K562 (cell line): ENCODE data around the gene NDUFB10. TPM values are rescaled to one million over a fixed set of nuclear protein-coding genes. Genes with fewer than 3 reads are reported as not detected.

Experiments used
- ATAC-seq: fragments of 200-7000 bp; cut with Tn5 transposase; 3 replicates; pipeline ENCODE4 v1.9.1; 2020; ENCODE audit warnings: moderate library complexity
- BruUV-seq: library from RNA; stranded (reverse); fragments of 400-500 nt; replicated peaks from 2 replicates; lab custom pipeline; 2021; lab: Mats Ljungman, UMichigan
- CTCF ChIA-PET: fragments of 300-600 bp; formaldehyde crosslinking; extraction: SDS; loops from one replicate; lab custom pipeline; 2021; ENCODE audit warnings: low intra/inter-chr PET ratio; lab: Yijun Ruan, JAX
- POLR2A ChIA-PET: fragments of 300-600, 350-650 bp; sonication (Branson Sonifier 250); formaldehyde crosslinking; extraction: SDS; loops from one replicate; lab custom pipeline; 2021; ENCODE audit warnings: antibody characterized with exemption, inconsistent platforms; lab: Yijun Ruan, JAX
- DNase-seq, 4 experiments: peaks; one replicate each; pipeline versions ENCODE4 v3.0.0 to v3.0.0-alpha.2; 2011 to 2018; ENCODE audit warnings: low spot score in 3 of 4, mixed read lengths in 3 of 4; ENCODE audit errors: extremely low read depth in 1 of 4
- FAIRE-seq: peaks from 2 replicates; lab custom pipeline; 2011; peaks lifted over from hg19 to GRCh38; lab: Jason Lieb, UNC
- H2AFZ ChIP-seq: 2 replicates; pipeline ENCODE4 v1.6.0; 2011; ENCODE audit warnings: low read depth, low read length, control low read depth, inconsistent platforms
- H3K27ac ChIP-seq: fragments of 200-600 bp; 3 replicates; pipeline ENCODE4 v1.8.0; 2011; ENCODE audit warnings: low read depth, mild to moderate bottlenecking, control low read depth, inconsistent platforms, low read length, moderate library complexity, mixed read lengths; ENCODE audit errors: extremely low read depth
- H3K27me3 ChIP-seq, 2 experiments: fragments of 300-600 bp in 1 of 2; 2 replicates in 1 of 2; 3 replicates in 1 of 2; pipeline versions ENCODE4 v1.6.0 to v1.8.0; 2011; ENCODE audit warnings: inconsistent platforms in 2 of 2, low read length in 2 of 2, mild to moderate bottlenecking in 1 of 2, mixed read lengths in 1 of 2, moderate library complexity in 1 of 2; ENCODE audit not compliant: control insufficient read depth in 2 of 2, insufficient read depth in 2 of 2
- H3K36me3 ChIP-seq: fragments of 300-600 bp; 3 replicates; pipeline ENCODE4 v1.8.0; 2011; ENCODE audit warnings: mild to moderate bottlenecking, low read length, inconsistent platforms; ENCODE audit not compliant: control insufficient read depth, insufficient read depth
- H3K4me1 ChIP-seq, 2 experiments: fragments of 200-600 bp in 1 of 2; replicated peaks in 1 of 2; 2 replicates in 1 of 2; 3 replicates in 1 of 2; pipeline versions ENCODE4 v1.5.1 to v1.8.0; 2011; ENCODE audit warnings: inconsistent platforms in 2 of 2, low read length in 2 of 2, mild to moderate bottlenecking in 1 of 2, mixed read lengths in 1 of 2, moderate library complexity in 1 of 2; ENCODE audit not compliant: control insufficient read depth in 2 of 2, insufficient read depth in 2 of 2
- H3K4me2 ChIP-seq: 2 replicates; pipeline ENCODE4 v1.6.1; 2011; ENCODE audit warnings: low read length, control low read depth, inconsistent platforms, mixed read lengths; ENCODE audit not compliant: insufficient read depth
- H3K4me3 ChIP-seq: fragments of 200-600 bp; sonication (generic), shearing (Covaris generic); 2 replicates; pipeline ENCODE4 v1.5.1; 2016; ENCODE audit warnings: control low read depth, inconsistent platforms
- H3K79me2 ChIP-seq: fragments of 200-600 bp; 3 replicates; pipeline ENCODE4 v1.8.0; 2011; ENCODE audit warnings: low read length, inconsistent platforms; ENCODE audit not compliant: control insufficient read depth, insufficient read depth
- H3K9ac ChIP-seq, 2 experiments: 2 replicates each; pipeline versions ENCODE4 v1.6.0 to v1.6.1; 2011; ENCODE audit warnings: low read depth in 2 of 2, low read length in 2 of 2, control low read depth in 1 of 2, inconsistent platforms in 1 of 2, mild to moderate bottlenecking in 1 of 2, mixed read lengths in 1 of 2; ENCODE audit not compliant: insufficient read depth in 1 of 2
- H3K9me1 ChIP-seq: one replicate; pipeline ENCODE4 v1.6.0; 2011; ENCODE audit warnings: inconsistent platforms, mild to moderate bottlenecking, low read length, moderate library complexity; ENCODE audit not compliant: control insufficient read depth, insufficient read depth
- H3K9me3 ChIP-seq: replicated peaks from 2 replicates; pipeline ENCODE4 v1.5.1; 2011; ENCODE audit warnings: low read depth, low read length, inconsistent platforms; ENCODE audit not compliant: control insufficient read depth, insufficient read depth
- H4K20me1 ChIP-seq: replicated peaks from 2 replicates; pipeline ENCODE4 v1.6.1; 2011; ENCODE audit warnings: low read length, inconsistent platforms, mixed read lengths; ENCODE audit not compliant: control insufficient read depth, insufficient read depth
- CREBBP ChIP-seq: IDR thresholded peaks from one replicate; pipeline ENCODE4 v1.6.1; 2012; ENCODE audit warnings: low read depth, mild to moderate bottlenecking, control low read depth, inconsistent platforms, low read length
- DMBX1 ChIP-seq: fragments of 250-450 bp; sonication (Bioruptor Pico); IDR thresholded peaks from 2 replicates; pipeline ENCODE4 v1.8.0; 2022; ENCODE audit warnings: inconsistent platforms, mild to moderate bottlenecking, moderate library complexity, borderline replicate concordance
- ELF1 ChIP-seq: fragments of 200-800 bp; sonication (Bioruptor generic); IDR thresholded peaks from 2 replicates; pipeline ENCODE4 v1.6.1; 2016; ENCODE audit warnings: missing genetic modification characterization, missing compliant biosample characterization
- EP400 ChIP-seq: fragments of 450-650 bp; IDR thresholded peaks from 2 replicates; pipeline ENCODE4 v1.6.1; 2017; ENCODE audit warnings: antibody characterized with exemption, mild to moderate bottlenecking, moderate library complexity
- HLTF ChIP-seq: fragments of 450-650 bp; IDR thresholded peaks from 2 replicates; pipeline ENCODE4 v1.6.1; 2016
- KLF13 ChIP-seq: fragments of 450-650 bp; IDR thresholded peaks from 2 replicates; pipeline ENCODE4 v1.6.1; 2016; ENCODE audit warnings: missing genetic modification characterization, low read depth, mild to moderate bottlenecking, missing compliant biosample characterization, moderate library complexity, borderline replicate concordance
- MBD2 ChIP-seq: sonication (generic); IDR thresholded peaks from 2 replicates; pipeline ENCODE4 v1.6.1; 2016; ENCODE audit warnings: low read depth, borderline replicate concordance
- NBN ChIP-seq: fragments of 450-650 bp; IDR thresholded peaks from 2 replicates; pipeline ENCODE4 v1.6.1; 2016; ENCODE audit warnings: low read depth, mild to moderate bottlenecking
- NCOR1 ChIP-seq: fragments of 450-650 bp; IDR thresholded peaks from 2 replicates; pipeline ENCODE4 v1.6.1; 2016; ENCODE audit warnings: mild to moderate bottlenecking, moderate library complexity
- ZEB2 ChIP-seq: fragments of 450-650 bp; IDR thresholded peaks from 2 replicates; pipeline ENCODE4 v1.6.1; 2016
- ZFX ChIP-seq: sonication (generic); formaldehyde crosslinking; IDR thresholded peaks from 2 replicates; pipeline ENCODE4 v1.8.0; 2022; ENCODE audit warnings: mild to moderate bottlenecking, missing genetic modification reagents, moderate library complexity
- ZNF507 ChIP-seq: conservative IDR thresholded peaks from 2 replicates; pipeline ENCODE4 v1.6.1; 2017; ENCODE audit warnings: missing genetic modification characterization, missing compliant biosample characterization
- ZNF764 ChIP-seq: fragments of 250-450 bp; sonication (Bioruptor Pico); IDR thresholded peaks from 2 replicates; pipeline ENCODE4 v1.4.0; 2020; ENCODE audit warnings: low read depth, mild to moderate bottlenecking, moderate library complexity
- WGBS: fragments of 100-300 bp; shearing (Covaris generic); methylation state at CpG from one replicate; pipeline ENCODE4 v1.1.6; 2016; ENCODE audit warnings: low coverage, mixed read lengths; ENCODE audit not compliant: insufficient coverage; ENCODE audit errors: missing lambda C conversion rate; 5-methylcytosine and 5-hydroxymethylcytosine counted together
- in situ Hi-C: fragments of 300-500 bp; cut with MboI; formaldehyde crosslinking; loops from 4 replicates; pipeline ENCODE4 v1.15.0; 2018; ENCODE audit warnings: inconsistent platforms, mixed read lengths
- intact Hi-C: fragments of 100-400 bp; cut with micrococcal nuclease; formaldehyde crosslinking; loops from 2 replicates; pipeline ENCODE4 v1.14.2; 2022
- polyA plus RNA-seq, 8 experiments: library from polyadenylated mRNA; depleted of rRNA in 4 of 8; stranded (reverse) in 5 of 8; unstranded in 3 of 8; fragments of >200 nt; fragmentation: Nextera tagmentation in 2 of 8; fragmentation: Illumina TruSeq in 1 of 8; extraction: Ambion mirVana in 2 of 8; extraction: Trizol in 1 of 8; gene quantifications; 2 replicates each; pipeline versions ENCODE4 v1.2.1 to v1.2.3, GENCODE V29; 2011 to 2014; ENCODE audit warnings: inconsistent platforms in 1 of 8, missing spikeins in 1 of 8
- total RNA-seq, 7 experiments: library from RNA; depleted of rRNA in 6 of 7; stranded (reverse); fragments of >200 nt in 6 of 7; fragmentation: Illumina TruSeq in 2 of 7; extraction: Trizol in 2 of 7; gene quantifications; 2 replicates each; pipeline versions ENCODE4 v1.2.1 to v1.2.3, GENCODE V29; 2011 to 2021; ENCODE audit warnings: low replicate concordance in 1 of 7
- TF ChIP-seq, protein P1 (sequence below), 3 experiments: IDR thresholded peaks in 2 of 3; conservative IDR thresholded peaks in 1 of 3; 2 replicates each; pipeline ENCODE4 v1.5.1; 2011 to 2012; ENCODE audit warnings: low read length in 3 of 3, mild to moderate bottlenecking in 3 of 3, control low read depth in 2 of 3, improper control_type of control experiment in 1 of 3, inconsistent platforms in 1 of 3, low read depth in 1 of 3, mixed read lengths in 1 of 3, moderate library complexity in 1 of 3; ENCODE audit not compliant: insufficient read depth in 2 of 3

Gene NDUFB10
- total and polyA plus RNA-seq, 9 of the 15 experiments (the other 6 are each of a cell fraction or from before 2014, with no cell fraction given): 69.3 to 527 (median 161) TPM

DNA sequence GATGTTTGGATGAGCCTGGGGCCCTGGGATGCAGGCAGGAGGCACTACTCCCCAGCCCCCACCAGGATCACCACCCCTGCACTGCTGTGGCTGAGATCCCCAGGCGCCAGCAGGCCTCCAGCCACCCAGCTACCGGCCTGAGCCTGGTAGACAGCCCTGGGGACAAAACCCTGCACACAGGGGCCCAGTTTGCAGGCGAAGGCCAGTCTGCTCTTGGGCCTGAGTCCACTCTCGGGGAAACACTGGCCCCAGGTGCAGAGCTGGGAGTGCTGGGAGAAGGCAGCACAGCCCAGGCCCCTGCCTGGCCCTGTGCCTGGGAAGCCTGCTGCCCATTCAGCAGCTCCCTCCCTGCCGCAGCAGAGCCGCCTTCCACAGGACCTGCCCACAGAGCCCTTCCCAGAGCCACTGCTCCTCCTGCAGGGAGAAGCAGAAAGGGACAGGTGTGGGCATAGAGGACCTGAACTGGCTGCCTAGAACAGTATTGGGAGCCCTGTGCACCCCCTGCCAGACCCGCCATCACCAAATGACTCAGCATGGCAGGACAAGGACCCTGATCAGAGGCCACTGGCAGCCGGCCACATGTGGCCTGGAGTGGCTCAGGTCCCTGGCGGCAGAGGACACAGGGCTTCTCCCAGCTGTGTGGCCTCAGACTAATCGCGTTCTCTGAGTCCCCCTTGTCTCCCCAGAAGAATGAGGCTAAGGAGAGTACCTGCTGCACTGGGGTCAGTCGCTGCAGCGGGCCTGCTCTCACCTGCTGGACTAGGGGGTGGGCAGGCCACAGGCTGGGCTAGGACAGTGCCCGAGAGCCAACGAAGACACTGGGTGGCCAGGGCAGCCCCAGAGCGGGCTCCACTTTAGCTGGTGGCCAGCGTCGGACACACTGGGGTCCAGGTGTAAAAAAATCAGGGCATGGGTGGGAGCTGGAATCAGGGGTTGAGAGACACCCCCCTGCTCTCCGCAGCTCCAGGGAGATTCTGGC, 27.0 kb upstream of the NDUFB10 start:
- H4K20me1 ChIP-seq: no peaks in the 10 kb centered on the region
- BruUV-seq: no TSS peak
- no peak overlapping the region for H3K4me2 ChIP-seq
- DNase-seq (no peak), FAIRE-seq (no peak), ATAC-seq (no peak)
- WGBS: 62% methylated on average over 17 of the region's 19 CpGs
- ChIA-PET CTCF (no interaction called here), POLR2A (interaction anchor here (0.6 to 1.5 kb wide), 7 partner anchors 9 to 121 kb away, joined by 3 to 7 read pairs (median 4); partner anchors contain the start of genes MSRB1 and RPS2)
- no peak overlapping the region for H3K27ac ChIP-seq
- no peaks in the 10 kb centered on the region for H3K9me3 ChIP-seq
- no peaks in the 10 kb centered on the region for H3K79me2 ChIP-seq
- H3K4me3 ChIP-seq: no peak overlapping the region
- H3K9ac ChIP-seq: peak overlapping the region in 1 of 2 experiments; percentile 86; a peak in 2 of 4 replicates
- H3K27me3 ChIP-seq: no peaks in the 10 kb centered on the region
- H3K36me3 ChIP-seq: peaks cover 4% of the 10 kb centered on the region; the same call in 1 of the 3 replicates
- in situ Hi-C loops (loop anchor here (5.0 kb wide), 1 partner anchor 150 kb away; the partner anchor contains the start of genes NUBP2 and SPSB3), intact Hi-C loops (no loop called here)
- H3K9me1 ChIP-seq: no peaks in the 10 kb centered on the region
- peak overlapping the region; percentile 31; the same call in 1 of the 2 replicates for H2AFZ ChIP-seq
- peaks cover 10 to 44% of the 10 kb centered on the region in 2 experiments; a peak in 4 of 5 replicates for H3K4me1 ChIP-seq
- TF ChIP-seq HLTF (no peak), ZNF507 (no peak), EP400 (no peak), ELF1 (tag) (no peak), ZFX (CRISPR knock-in tag) (0 out of 2 replicates have a peak, but pooled peaks have one; percentile 7), CREBBP (no peak), DMBX1 (CRISPR knock-in tag) (no peak), KLF13 (tag) (no peak), NBN (no peak), NCOR1 (no peak), ZNF764 (CRISPR knock-in tag) (no peak), MBD2 (no peak), ZEB2 (no peak)
- TF ChIP-seq, protein P1, sequence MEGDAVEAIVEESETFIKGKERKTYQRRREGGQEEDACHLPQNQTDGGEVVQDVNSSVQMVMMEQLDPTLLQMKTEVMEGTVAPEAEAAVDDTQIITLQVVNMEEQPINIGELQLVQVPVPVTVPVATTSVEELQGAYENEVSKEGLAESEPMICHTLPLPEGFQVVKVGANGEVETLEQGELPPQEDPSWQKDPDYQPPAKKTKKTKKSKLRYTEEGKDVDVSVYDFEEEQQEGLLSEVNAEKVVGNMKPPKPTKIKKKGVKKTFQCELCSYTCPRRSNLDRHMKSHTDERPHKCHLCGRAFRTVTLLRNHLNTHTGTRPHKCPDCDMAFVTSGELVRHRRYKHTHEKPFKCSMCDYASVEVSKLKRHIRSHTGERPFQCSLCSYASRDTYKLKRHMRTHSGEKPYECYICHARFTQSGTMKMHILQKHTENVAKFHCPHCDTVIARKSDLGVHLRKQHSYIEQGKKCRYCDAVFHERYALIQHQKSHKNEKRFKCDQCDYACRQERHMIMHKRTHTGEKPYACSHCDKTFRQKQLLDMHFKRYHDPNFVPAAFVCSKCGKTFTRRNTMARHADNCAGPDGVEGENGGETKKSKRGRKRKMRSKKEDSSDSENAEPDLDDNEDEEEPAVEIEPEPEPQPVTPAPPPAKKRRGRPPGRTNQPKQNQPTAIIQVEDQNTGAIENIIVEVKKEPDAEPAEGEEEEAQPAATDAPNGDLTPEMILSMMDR (IDR thresholded peaks at IDR 0.05 in 2 of 3, conservative IDR thresholded peaks at IDR 0.05 in 1 of 3; ENCODE audit: insufficient read depth in 2 of 3, low read depth in 1 of 3, low read length in 3 of 3): peak in 1 of 3 experiments; percentile 31; a peak in 1 of 6 replicates
